ENCODE data around the gene MICAL3.
A peak's percentile ranks its signal among the peaks of the same experiment; 100 is the strongest.

MICAL3 gene

GRCh38 chr22:17838180-17838865, 186.0 kb downstream of the MICAL3 start:
- no peak for DNase-seq (ENCODE audit: low read depth)

GRCh38 chr22:17836992-17837742, 187.2 kb downstream of the MICAL3 start:
- no peak for DNase-seq (ENCODE audit: low read depth)

GRCh38 chr22:17835256-17835655, 189.1 kb downstream of the MICAL3 start:
- no peak for DNase-seq (ENCODE audit: low read depth)

- DNase-seq (ENCODE audit: low read depth) = no peak
These were observed 190.9 kb downstream of the MICAL3 start for GRCh38 chr22:17833489-17833888.

- DNase-seq (ENCODE audit: low read depth) = no peak
These were observed 191.7 kb downstream of the MICAL3 start for GRCh38 chr22:17832665-17833064.

GRCh38 chr22:17831501-17832251, 192.7 kb downstream of the MICAL3 start:
- DNase-seq (ENCODE audit: low read depth) = no peak

DNA sequence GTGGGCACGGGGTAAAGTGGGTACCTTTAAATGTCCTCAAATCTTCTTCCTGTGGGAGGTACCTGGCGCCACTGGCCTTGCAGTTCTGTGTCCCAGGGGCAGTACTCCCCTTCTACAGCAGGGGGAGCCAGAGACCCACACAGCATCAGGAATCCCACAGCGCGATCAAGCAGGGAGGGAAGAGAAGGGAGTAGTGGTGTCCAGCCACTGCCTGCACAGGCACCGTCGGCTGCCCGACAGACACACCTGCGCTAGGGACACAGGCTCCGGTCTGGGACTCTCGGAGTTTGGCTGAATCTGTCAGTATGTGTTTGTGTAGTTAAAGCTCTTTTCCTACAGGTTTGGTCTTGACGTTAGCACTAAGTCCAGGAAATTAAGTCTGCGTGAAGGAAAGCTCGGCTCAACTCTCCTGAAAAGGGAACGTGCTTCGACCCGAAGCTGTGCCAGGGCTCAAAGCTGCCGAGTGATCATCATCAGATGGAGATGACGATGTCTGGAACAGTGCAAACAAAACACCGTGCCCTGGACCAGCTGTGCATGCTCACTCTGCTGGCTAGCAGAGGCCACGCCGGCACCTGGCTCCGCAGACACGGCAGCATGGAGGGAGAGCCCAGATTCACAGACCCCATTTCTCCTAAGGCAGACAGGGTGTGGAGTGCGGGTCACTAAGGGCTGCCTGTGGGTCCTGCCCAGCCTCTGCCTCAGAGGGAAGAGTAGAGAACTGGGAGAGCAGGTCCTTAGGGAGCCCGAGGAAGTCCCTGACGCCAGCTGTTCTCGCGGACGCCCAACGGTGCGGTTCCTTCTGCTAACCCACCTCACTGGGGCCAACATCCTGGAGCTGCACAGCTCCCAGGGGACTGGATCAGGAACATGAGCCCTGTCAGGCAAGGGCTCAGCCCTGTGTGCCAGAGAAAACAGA, 194.1 kb downstream of the MICAL3 start:
- DNase-seq (ENCODE audit: low read depth) = peak; percentile 38

- no peak for DNase-seq (ENCODE audit: low read depth)
These were observed 194.7 kb downstream of the MICAL3 start for GRCh38 chr22:17829695-17830042.

DNA sequence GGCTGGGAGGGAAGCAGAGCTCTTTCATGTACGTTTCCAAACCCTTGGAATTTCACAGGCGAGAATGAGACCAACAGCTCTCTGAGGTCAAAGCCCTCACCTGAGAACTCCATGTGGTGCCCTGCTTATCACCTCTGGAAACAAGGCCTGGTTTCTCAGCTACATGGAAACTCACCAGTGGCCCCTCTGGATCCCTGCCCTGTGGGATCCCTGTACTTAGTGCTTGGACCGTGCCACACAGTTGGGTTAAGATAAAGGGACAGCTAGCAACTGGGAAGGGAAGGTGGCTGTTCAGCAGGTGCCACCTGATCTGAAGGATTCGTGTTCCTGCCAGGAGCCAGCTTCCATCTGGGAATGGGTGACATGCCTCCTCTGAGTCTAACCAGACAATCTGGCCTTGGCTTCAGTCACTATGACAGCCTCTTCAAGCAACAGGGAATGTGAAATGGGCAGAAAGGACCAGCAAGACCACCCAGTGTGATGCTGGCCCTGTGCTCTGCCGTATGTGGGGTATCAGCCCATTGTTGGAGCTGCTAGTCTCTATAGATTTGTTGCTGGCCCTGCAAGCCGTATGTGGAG, 195.8 kb downstream of the MICAL3 start:
- DNase-seq (ENCODE audit: low read depth) = no peak

DNA sequence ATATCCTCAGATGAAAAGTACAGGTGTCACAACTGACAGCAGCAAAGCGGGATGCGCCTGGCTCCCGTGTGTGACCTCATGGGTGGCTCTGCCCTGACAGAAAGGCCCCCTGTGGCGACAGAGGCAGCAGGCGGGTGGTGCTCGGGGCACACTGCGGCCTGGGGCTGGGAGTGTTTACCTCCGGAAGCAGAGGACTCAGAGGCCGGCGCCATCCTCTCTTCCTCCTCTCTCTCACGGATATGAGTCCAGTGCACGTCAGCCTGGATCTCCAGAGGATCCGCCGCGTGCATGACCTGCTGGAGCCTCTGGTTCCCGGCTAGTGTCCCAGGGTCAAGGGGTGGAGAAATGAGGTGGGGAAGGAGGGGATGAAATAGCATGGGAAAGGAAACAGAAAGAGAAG, 196.9 kb downstream of the MICAL3 start:
- no peak for DNase-seq (ENCODE audit: low read depth)

- no peak for DNase-seq (ENCODE audit: low read depth)
These were observed 198.3 kb downstream of the MICAL3 start for GRCh38 chr22:17825876-17826550.

DNA sequence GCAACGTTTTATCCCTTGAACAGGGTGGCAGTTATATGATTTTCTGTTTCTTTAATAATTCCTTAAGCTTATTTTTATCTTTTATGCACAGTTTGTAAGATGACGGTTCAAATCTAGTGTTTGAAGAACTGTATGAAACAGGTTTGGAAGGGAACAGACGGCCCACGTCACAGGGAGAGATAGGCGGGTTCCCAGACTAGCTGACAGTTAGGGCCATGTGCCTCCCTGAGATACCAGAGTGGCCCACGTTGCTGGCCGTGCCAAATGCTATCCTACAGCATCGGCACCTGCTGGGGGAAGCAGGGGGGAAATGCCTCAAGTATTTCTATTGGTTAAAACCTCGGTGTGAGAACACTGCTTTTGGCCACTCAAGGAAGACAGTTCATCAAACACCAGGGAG, 199.9 kb downstream of the MICAL3 start:
- no peak for DNase-seq (ENCODE audit: low read depth)

DNA sequence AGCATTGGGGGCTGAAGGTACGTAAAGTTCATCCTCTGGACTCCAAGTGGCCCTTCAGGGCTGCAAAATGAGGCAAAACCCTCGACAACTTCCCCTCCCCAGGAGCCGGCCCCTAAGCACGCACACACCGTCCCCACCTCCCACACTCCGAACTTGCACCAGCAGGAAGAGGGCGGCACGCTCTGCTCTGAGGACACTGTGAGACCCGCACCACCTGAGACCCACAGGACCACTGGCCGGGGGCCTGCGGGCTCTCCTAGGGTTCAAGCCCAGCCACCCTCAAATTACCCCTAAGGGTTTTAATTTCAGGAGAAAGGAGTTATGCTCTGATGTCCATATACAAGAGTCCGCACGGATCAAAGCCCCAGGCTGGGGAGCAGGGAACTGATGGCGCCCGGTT, 200.4 kb downstream of the MICAL3 start:
- DNase-seq (ENCODE audit: low read depth) = no peak

- DNase-seq (ENCODE audit: low read depth) = no peak
These were observed 201.1 kb downstream of the MICAL3 start for GRCh38 chr22:17823226-17823625.

GRCh38 chr22:17822087-17822486, 202.3 kb downstream of the MICAL3 start:
- DNase-seq (ENCODE audit: low read depth) = no peak

DNA sequence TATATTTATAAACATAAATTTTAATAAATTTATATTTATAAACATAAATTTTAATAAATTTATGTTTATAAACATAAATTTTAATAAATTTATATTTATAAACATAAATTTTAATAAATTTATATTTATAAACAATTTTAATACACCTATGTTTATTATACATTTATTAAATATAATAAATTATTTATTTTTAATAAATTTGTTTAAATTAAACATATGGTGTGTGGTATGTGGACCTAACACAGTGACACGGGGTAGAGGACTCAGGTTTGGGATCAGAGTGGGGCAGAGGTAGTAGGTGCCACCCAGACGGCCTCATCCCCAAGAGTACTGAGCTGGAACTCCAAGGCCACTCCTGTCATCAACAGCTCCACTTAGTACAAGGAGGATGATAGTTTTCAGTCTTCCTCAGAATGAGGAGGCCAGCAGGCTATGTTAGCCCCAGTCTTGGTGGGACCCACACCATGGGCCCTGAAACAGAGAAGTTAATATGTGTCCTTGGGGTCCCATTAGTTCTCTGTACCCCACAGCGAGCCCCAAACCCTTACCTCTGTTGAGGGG, 203.4 kb downstream of the MICAL3 start:
- DNase-seq (ENCODE audit: low read depth) = no peak

DNA sequence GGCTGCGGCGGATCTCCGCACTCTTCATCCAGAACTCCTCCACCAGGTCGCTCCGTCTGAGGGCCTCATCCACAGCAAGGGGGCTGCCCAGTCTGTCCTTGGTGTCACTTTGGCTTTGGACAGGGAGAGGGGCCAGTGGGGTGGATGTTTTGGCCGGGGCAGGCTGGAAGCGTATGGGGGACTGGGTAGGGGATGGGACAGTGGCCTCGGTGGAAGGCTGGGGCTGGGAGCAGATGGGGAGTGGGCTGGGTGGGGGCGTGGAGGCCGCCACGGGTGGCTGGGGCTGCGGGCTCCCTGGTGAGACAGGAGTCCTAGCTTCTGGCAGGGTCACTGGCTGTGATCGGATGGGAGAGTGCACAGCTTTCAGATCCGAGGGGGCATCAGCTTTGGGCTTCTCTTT, 205.7 kb downstream of the MICAL3 start:
- DNase-seq (ENCODE audit: low read depth) = no peak

- DNase-seq (ENCODE audit: low read depth) = no peak
These were observed 206.2 kb downstream of the MICAL3 start for GRCh38 chr22:17818180-17818579.

GRCh38 chr22:17817511-17818065, 206.8 kb downstream of the MICAL3 start:
- DNase-seq (ENCODE audit: low read depth) = no peak

DNA sequence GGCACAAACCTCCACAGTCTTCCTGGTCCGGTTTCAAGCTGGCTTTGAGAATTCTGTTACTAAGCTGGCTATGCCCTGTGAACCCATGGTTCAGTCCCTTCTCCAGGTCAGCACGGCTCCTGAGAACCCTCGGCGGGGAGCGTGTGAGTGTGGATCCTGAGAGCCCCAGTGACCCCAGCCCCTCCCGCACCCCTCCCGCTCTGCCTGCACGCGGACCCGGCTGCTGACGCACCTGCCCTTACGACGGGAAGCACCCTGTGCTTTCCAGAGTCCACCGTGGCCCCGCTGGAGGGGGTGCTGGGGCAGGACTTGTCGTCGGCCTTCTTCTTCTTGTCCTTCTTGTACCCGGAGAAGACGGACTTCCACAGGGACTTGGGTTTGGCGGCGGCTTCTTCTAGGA, 207.3 kb downstream of the MICAL3 start:
- no peak for DNase-seq (ENCODE audit: low read depth)

All from HS-27A (cell line).